SK-N-MC (cell line): Measurements from ENCODE around the gene ST6GAL1.

Experiments
- DNase-seq: peaks from one replicate; pipeline ENCODE4 v3.0.0-alpha.2; 2011; ENCODE audit warnings: low read depth, low spot score
- H3K27ac ChIP-seq: fragments of 200-600 bp; sonication (generic); 2 replicates; pipeline ENCODE4 v1.5.1; 2016; ENCODE audit warnings: mixed run types
- H3K36me3 ChIP-seq: fragments of 200-600 bp; sonication (generic); 2 replicates; pipeline ENCODE4 v1.6.1; 2017; ENCODE audit warnings: antibody characterized with exemption, low read length, mixed read lengths; ENCODE audit not compliant: insufficient read depth
- H3K4me3 ChIP-seq: fragments of 200-600 bp; sonication (generic); 2 replicates; pipeline ENCODE4 v1.5.1; 2016
- H3K9ac ChIP-seq: fragments of 200-600 bp; sonication (generic); 2 replicates; pipeline ENCODE4 v1.8.0; 2017; ENCODE audit warnings: mixed run types, mixed read lengths; ENCODE audit not compliant: insufficient read length
- H3K9me3 ChIP-seq: fragments of 200-600 bp; sonication (generic); 2 replicates; pipeline ENCODE4 v1.6.1; 2017; ENCODE audit warnings: low read depth, mild to moderate bottlenecking, antibody characterized with exemption, low read length, moderate library complexity, mixed read lengths
- EZH2 ChIP-seq: fragments of 200-600 bp; sonication (generic); IDR thresholded peaks from one replicate; pipeline ENCODE4 v1.6.1; 2017; ENCODE audit warnings: antibody characterized with exemption
- FOXP2 ChIP-seq: optimal IDR thresholded peaks from 2 replicates; pipeline ENCODE3; 2011; ENCODE audit warnings: mild to moderate bottlenecking, moderate library complexity; ENCODE audit not compliant: insufficient read depth; ENCODE audit errors: extremely low read length, control extremely low read depth
- POLR2AphosphoS5 ChIP-seq: IDR thresholded peaks from 2 replicates; pipeline ENCODE4 v1.6.1; 2012; ENCODE audit warnings: mild to moderate bottlenecking, low read depth, low read length, borderline replicate concordance

ST6GAL1 gene

DNA sequence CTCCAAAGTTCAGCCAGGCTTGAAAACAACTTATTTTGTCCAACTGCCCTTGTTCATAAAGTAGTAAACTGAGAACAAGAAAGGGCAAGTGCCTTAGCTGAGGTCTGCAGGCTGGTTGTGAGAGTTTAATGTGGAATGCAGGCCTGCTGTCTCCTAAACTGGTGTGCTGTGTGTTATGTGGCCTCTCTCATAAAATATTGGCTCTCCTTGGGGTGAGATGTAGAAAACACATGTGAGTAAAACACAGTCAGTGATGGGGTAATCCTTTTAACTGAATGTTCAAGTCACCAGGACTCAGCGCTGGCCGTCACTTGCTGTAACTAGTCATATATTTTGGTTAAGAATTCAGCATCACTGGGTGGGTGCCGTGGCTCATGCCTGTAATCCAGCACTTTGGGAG lies 7.1 kb upstream of the ST6GAL1 start:
- Histone ChIP-seq H3K9me3 (no peaks in the 10 kb centered on the region), H3K9ac (no peak overlapping the region), H3K36me3 (no peaks in the 10 kb centered on the region), H3K27ac (no peak overlapping the region), H3K4me3 (no peak overlapping the region)
- TF ChIP-seq EZH2 (no peak), FOXP2 (no peak), POLR2AphosphoS5 (no peak)
- no peak for DNase-seq

DNA sequence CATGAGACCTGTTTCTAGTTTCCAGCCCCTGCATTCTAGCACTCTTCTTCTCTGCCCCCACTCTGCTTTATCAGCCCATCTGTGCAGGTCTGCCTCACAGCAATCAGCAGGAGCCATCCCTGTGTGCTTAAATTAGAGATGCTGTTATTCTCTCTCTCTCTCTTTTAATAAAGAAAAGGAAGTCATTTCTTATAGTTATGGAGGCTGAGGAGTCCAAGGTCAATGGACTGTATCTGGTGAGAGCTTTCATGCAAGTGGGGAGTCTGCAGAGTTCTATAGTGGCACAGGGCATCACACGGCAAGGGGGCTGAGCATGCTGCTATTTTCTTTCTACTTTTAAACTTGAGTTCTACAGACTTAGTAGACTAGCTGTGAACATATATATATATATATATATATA lies 4.5 kb upstream of the ST6GAL1 start:
- H3K9ac ChIP-seq, result no peak overlapping the region
- no peak for DNase-seq
- H3K36me3 ChIP-seq, result no peaks in the 10 kb centered on the region
- H3K27ac ChIP-seq, result no peak overlapping the region
- TF ChIP-seq FOXP2 (no peak), EZH2 (no peak), POLR2AphosphoS5 (no peak)
- no peaks in the 10 kb centered on the region for H3K9me3 ChIP-seq
- H3K4me3 ChIP-seq, result no peak overlapping the region

DNA sequence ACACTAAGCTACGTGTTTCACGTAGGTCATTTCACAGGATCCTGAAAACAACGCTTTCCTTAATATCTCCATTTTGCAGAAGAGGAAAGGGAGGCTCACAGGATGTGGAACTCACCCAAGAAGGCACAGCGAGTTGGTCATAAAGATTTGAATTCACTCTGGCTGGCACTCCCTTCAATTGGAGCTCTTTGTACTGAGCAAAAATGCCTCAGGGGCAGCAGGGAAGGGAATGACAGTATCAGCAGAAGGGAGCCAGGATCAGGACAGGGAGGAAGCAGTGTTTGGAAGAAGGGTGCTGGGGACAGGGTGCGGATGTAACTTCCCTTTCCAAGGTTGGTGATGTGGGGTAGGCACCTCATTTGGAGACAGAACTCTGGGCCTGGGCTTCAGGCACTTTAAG lies 1.1 kb upstream of the ST6GAL1 start:
- Histone ChIP-seq H3K9me3 (no peaks in the 10 kb centered on the region), H3K27ac (no peak overlapping the region), H3K4me3 (no peak overlapping the region), H3K9ac (no peak overlapping the region), H3K36me3 (peaks cover 4% of the 10 kb centered on the region; the same call in 1 of the 2 replicates)
- DNase-seq, result no peak
- TF ChIP-seq FOXP2, result no peak
- TF ChIP-seq POLR2AphosphoS5, result no peak
- TF ChIP-seq EZH2, result no peak

DNA sequence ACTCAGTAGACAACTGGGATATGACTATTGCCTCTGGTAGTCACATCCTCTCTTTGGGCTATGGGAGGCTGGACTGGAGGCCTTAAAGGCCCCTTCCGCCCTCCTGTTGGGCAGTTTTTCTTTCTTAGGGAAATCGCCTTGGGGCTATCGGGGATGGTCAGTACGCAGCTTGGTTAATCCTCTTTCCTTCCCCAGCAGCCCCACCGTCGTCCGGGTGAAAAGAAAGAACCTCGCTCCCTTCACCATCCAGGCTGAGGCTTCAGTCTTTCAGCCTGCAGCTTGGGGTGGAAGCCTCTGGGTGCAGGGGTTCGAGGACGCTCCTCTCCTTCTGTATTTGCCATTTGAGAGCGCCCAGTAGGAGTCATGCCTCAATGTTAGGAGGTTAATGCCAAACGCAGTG lies 641 bp upstream of the ST6GAL1 start:
- DNase-seq, result no peak
- TF ChIP-seq FOXP2 (no peak), POLR2AphosphoS5 (no peak), EZH2 (no peak)
- H3K9ac ChIP-seq, result peak overlapping the region; percentile 87
- peak overlapping the region; percentile 95 for H3K4me3 ChIP-seq
- peaks cover 6% of the 10 kb centered on the region; the same call in 1 of the 2 replicates for H3K36me3 ChIP-seq
- H3K27ac ChIP-seq, result no peak overlapping the region
- no peaks in the 10 kb centered on the region for H3K9me3 ChIP-seq

DNA sequence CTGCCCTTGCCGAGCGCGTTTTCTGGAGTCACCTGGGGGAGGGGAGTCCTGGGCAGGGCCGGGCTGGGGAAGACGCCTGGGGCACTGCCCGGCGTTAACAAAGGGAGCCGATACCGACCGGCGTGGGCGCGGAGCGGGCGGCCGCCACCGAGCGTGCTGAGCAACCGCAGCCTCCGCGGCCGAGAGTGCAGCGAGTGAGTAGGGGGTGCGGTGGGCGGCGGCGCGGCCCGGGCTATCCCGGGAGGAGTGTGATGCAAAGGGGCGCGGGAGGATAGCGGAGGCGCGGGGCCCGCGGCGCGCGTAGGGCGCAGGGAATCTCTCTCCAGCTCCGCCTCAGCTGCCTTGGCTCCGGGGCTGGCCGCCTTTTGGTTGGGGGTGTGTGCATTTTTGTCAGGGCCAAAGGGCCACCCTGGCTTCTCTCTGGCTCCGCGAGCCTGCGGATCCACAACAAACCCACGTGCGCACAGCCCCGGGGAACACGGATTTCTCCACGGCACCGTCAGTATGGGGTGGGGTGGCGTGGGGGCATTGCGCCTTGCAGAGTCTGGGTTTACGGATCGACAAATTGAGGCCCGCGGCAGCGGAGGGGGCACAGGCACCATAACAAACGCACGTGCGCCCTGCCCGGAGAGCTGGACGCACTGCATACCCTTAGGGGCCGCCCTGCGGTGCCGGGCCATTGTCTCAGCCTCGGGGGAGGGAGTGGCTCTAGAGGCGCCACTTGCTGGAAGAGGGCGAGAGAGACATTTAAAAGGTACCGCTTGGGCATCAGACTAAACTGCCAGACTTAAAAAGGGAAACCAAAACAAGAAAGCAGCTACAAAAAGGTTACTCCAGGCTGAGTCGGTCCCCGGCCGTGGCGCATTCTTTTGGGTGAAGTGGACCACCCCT lies 560 bp downstream of the ST6GAL1 start:
- H3K9ac ChIP-seq, result peak overlapping the region; percentile 87
- no peak for TF ChIP-seq EZH2
- H3K9me3 ChIP-seq, result no peaks in the 10 kb centered on the region
- peaks cover 12% of the 10 kb centered on the region; the same call in 1 of the 2 replicates for H3K36me3 ChIP-seq
- no peak for DNase-seq
- no peak overlapping the region for H3K27ac ChIP-seq
- H3K4me3 ChIP-seq, result peak overlapping the region; percentile 95

DNA sequence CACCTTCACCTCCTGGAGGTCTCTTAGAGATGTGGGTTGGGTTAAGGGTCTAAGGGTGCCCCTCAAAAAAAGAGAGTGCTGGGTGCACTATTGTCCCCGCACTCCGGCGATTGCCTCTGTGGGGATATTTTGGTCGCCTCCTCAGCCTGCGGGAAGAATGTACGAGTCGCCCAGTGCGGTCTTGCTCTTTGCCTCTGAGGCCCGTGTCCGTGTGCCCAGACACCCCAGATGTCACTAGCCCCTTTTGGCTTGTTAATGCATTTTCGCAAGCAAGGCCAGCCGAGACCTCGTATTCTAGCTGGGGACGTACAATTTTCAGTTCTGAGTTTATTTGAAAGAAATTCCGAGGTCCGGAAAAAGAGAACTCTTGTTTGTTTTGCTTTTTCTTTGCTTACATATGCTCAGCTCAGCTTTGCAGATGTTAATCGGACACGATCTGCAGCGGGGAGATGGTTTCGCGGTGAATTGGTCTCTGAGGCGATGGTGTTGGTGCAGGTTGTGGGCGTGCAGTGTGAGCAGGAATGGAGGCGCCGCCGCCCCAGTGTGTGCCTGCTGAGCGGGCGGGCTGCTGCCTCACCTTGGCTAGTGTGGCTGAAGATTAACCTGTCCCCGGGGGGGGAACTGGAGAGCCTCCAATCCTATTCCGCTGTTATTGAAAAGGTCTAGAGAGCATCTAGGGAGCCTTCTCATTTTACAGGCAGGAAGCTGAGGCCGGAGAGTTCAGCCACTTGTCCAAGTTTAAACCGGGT lies 1.4 kb downstream of the ST6GAL1 start:
- no peaks in the 10 kb centered on the region for H3K9me3 ChIP-seq
- no peak for DNase-seq
- peak overlapping the region; percentile 95 for H3K4me3 ChIP-seq
- TF ChIP-seq POLR2AphosphoS5, result no peak
- no peak for TF ChIP-seq FOXP2
- TF ChIP-seq EZH2, result no peak
- H3K36me3 ChIP-seq, result peaks cover 12% of the 10 kb centered on the region; the same call in 1 of the 2 replicates
- peak overlapping the region; percentile 87 for H3K9ac ChIP-seq
- no peak overlapping the region for H3K27ac ChIP-seq

DNA sequence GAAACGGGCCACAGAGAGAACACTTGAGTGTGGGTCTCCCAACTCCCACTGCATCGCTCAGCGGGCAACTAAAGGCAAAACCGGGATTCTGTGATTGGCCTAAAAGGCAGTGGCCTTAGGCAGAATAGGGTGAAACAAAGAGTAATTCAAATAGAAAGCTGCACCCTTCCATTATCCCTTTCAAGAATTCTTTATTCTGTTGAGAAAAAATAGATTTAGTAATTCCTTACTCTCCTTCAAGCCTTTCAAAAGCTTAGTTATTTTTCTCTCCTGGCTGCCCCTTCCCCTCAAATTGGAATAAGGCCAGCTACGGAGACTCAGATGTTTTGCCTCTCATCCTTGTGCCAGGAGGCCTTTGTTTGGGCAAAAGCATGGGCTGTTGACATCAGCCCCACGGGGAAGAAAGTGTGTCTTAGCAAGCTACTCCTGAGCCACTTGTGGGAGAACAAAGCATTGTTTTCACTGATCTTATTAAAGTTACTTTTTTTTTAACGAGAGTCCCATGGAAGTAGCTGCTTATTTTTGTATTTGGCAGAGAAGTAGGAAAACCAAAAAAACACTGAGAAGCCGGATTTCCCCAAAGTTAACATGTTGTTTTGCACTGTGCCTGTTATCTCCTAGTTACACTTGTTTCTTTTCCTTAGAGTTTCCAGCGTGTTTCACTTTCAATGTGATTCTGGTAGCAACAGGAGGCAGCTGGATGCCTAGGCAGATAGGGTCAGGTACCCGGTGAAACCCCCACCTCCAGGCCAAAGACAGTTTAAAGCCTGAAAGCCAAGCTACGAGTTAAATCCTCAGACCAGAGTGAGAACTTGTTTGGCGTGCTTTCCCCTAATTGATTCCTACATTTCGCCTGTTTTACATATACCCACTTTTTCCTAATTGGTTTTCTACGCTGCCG lies 2.2 kb downstream of the ST6GAL1 start:
- Histone ChIP-seq H3K36me3 (peaks cover 12% of the 10 kb centered on the region; the same call in 1 of the 2 replicates), H3K4me3 (peak overlapping the region; percentile 95), H3K9ac (peak overlapping the region; percentile 22), H3K9me3 (no peaks in the 10 kb centered on the region), H3K27ac (peak overlapping the region; percentile 26; the same call in 1 of the 2 replicates)
- no peak for DNase-seq
- TF ChIP-seq FOXP2, result no peak
- TF ChIP-seq EZH2, result no peak
- TF ChIP-seq POLR2AphosphoS5, result no peak

DNA sequence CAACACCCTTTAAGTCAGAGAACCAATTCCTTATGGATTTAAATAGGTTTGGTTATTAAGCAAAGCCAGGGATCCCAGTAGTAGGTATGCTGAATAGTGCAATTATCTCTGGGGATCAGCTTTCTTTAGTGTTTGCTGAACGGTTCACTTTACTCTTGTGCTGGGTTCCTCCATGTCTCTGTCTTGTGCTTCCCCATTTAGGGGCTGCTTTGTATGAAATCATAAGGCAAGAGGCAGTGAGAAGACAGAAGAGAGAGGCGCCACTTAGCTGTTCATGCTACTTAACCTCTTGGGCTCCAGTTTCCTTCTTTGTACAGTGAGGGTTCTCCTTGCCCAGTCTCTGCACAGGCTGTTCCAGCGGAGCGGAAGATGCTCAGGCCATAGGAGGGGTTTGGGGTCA lies 3.5 kb downstream of the ST6GAL1 start:
- H3K36me3 ChIP-seq, result peaks cover 12% of the 10 kb centered on the region; the same call in 1 of the 2 replicates
- no peak for DNase-seq
- H3K9ac ChIP-seq, result no peak overlapping the region
- H3K9me3 ChIP-seq, result no peaks in the 10 kb centered on the region
- no peak for TF ChIP-seq FOXP2
- no peak for TF ChIP-seq EZH2
- TF ChIP-seq POLR2AphosphoS5, result no peak
- H3K4me3 ChIP-seq, result no peak overlapping the region
- no peak overlapping the region for H3K27ac ChIP-seq
